HFFc6 (cell line): ENCODE data around the gene MRM3. TPM values are rescaled to one million over a fixed set of nuclear protein-coding genes. Genes with fewer than 3 reads are reported as not detected.
"Not testable (repeated sequence)": the region's sequence is repeated elsewhere in the genome, so short reads cannot be mapped to it uniquely, and the experiment has no call there.

Experiments
- DNase-seq: peaks from one replicate; pipeline ENCODE4 v3.0.0-alpha.2; 2018
- H3K27ac Mint-ChIP-seq: 2 replicates; pipeline ENCODE4 v1.8.0; 2020; ENCODE audit warnings: mild to moderate bottlenecking, mixed read lengths
- H3K27me3 Mint-ChIP-seq: 2 replicates; pipeline ENCODE4 v1.8.0; 2021; ENCODE audit warnings: mild to moderate bottlenecking, moderate library complexity, mixed read lengths; ENCODE audit not compliant: insufficient read depth
- H3K36me3 Mint-ChIP-seq: 2 replicates; pipeline ENCODE4 v1.8.0; 2021; ENCODE audit warnings: low read depth, mixed read lengths
- H3K4me1 Mint-ChIP-seq: 2 replicates; pipeline ENCODE4 v1.8.0; 2020; ENCODE audit warnings: low read depth, mixed read lengths
- H3K4me3 Mint-ChIP-seq: 2 replicates; pipeline ENCODE4 v1.8.0; 2020; ENCODE audit warnings: mild to moderate bottlenecking, moderate library complexity, mixed read lengths
- H3K9me3 Mint-ChIP-seq: 2 replicates; pipeline ENCODE4 v1.8.0; 2020; ENCODE audit warnings: mild to moderate bottlenecking, mixed read lengths
- total RNA-seq, 6 experiments: library from RNA; stranded (reverse); fragmentation: NEBNext Ultra II Directional; extraction: Animal tissue kit (Norgen Biotek cat#: 25700); gene quantifications; 2 replicates in 1 of 6; 3 replicates in 5 of 6; pipeline ENCODE4 v1.2.3, GENCODE V29; 2021
- TF ChIP-seq, protein P1 (sequence below): fragments of 200-600 bp; sonication (generic); IDR thresholded peaks from 2 replicates; pipeline ENCODE4 v1.5.0; 2021; ENCODE audit warnings: antibody characterized with exemption, mild to moderate bottlenecking

Gene MRM3
- total RNA-seq, 6 experiments from 2014 or later, result 10.9 to 13.4 (median 12.8) TPM

DNA sequence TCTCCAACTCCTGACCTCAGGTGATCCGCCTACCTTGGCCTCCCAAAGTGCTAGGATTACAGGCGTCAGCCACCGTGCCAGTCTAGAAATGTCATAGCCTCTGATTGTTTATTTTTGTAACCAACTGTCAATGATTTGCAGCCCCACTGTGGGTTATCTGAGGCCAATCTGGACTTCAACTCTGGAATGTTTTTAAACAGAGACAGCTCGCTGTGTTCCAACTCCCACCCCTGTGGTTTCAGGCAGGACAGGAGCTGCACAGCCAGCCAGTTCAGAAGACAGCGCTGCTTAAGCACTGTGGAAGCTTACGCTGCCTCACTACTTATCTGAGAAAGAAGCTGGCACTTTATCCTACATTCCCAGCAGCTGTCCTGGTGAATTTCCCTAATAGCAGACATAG lies 19.5 kb downstream of the MRM3 start:
- no peak for DNase-seq
- no peak overlapping the region for H3K27ac Mint-ChIP-seq
- H3K27me3 Mint-ChIP-seq, result peaks cover 12% of the 10 kb centered on the region
- no peak overlapping the region for H3K4me3 Mint-ChIP-seq
- no peaks in the 10 kb centered on the region for H3K9me3 Mint-ChIP-seq
- TF ChIP-seq, protein P1, sequence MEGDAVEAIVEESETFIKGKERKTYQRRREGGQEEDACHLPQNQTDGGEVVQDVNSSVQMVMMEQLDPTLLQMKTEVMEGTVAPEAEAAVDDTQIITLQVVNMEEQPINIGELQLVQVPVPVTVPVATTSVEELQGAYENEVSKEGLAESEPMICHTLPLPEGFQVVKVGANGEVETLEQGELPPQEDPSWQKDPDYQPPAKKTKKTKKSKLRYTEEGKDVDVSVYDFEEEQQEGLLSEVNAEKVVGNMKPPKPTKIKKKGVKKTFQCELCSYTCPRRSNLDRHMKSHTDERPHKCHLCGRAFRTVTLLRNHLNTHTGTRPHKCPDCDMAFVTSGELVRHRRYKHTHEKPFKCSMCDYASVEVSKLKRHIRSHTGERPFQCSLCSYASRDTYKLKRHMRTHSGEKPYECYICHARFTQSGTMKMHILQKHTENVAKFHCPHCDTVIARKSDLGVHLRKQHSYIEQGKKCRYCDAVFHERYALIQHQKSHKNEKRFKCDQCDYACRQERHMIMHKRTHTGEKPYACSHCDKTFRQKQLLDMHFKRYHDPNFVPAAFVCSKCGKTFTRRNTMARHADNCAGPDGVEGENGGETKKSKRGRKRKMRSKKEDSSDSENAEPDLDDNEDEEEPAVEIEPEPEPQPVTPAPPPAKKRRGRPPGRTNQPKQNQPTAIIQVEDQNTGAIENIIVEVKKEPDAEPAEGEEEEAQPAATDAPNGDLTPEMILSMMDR, result no peak
- peaks cover 22% of the 10 kb centered on the region for H3K36me3 Mint-ChIP-seq
- H3K4me1 Mint-ChIP-seq, result no peaks in the 10 kb centered on the region

DNA sequence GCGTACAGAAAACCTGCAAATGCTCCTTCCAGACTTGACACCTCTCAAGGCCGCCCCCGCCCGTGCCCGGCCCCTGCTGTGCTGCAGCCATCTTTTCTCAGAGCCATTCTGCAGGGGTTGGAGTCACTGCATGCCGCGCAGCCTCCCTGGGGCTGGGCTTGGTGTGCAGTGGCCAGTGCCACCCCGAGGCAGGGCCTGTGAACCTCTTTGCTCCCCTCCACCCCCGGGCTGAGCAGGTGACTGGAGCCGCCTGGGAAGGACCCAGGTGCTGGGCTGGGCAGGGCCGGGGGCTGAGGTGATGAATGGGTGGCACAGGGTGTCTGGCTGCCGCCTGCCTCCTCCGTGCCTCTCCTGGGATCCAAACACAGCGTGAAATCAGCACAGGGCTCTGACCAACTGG lies 20.3 kb downstream of the MRM3 start:
- Mint-ChIP-seq H3K9me3 (no peaks in the 10 kb centered on the region), H3K27me3 (peaks cover 12% of the 10 kb centered on the region), H3K4me3 (no peak overlapping the region), H3K27ac (no peak overlapping the region), H3K36me3 (peaks cover 13% of the 10 kb centered on the region), H3K4me1 (no peaks in the 10 kb centered on the region)
- TF ChIP-seq, protein P1, result no peak
- no peak for DNase-seq

DNA sequence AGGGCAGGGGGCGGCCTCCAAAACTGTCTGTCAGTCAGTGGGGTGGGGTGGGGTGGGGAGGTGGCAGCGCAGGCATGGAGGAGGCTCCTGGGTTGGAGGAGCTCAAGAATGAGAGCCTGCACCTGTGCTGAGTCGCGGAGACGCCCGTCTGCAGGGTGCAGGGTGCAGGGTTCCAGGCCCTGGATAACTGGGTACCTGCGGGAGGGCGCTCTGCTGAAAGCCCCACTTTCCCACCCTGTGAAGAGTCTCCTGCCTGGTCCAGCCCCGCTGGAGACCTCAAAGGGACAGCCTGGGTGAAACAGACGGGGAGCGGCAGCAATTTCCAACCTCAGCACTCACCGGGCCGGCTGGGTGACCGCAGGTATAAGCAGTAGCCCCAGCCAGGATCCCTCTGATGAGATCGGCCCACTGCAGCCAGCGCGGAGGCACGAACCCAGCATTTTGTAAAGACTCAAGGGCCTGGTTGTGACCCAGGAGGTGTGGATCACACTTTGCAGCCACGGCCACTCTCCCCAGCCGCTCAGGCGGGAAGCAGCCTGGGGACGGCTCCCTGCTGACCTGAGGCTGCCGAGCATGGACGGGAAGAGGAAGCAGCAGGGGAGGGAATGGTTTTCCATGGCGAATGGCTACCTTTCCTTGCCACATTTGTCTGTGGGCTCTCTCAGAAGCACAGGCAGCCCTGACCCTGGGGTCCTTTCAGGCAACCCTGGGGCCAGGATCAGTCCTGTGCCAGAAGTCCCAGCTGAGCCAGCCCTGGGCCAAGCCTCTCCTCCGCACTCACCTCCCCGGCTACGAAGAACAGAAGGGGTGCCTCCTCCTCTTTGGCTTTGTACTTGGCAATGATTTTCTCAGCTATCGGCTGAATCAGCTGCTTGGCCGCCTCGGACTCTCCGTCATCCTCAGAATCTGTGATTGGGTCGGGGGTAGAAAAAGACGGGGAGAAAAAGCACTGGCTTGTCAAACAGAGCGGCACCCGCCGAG lies 21.0 kb downstream of the MRM3 start:
- peaks cover 10% of the 10 kb centered on the region for H3K27me3 Mint-ChIP-seq
- TF ChIP-seq, protein P1, result no peak
- peaks cover 13% of the 10 kb centered on the region for H3K36me3 Mint-ChIP-seq
- no peaks in the 10 kb centered on the region for H3K9me3 Mint-ChIP-seq
- H3K27ac Mint-ChIP-seq, result no peak overlapping the region
- DNase-seq, result no peak
- no peak overlapping the region for H3K4me3 Mint-ChIP-seq
- H3K4me1 Mint-ChIP-seq, result no peaks in the 10 kb centered on the region

DNA sequence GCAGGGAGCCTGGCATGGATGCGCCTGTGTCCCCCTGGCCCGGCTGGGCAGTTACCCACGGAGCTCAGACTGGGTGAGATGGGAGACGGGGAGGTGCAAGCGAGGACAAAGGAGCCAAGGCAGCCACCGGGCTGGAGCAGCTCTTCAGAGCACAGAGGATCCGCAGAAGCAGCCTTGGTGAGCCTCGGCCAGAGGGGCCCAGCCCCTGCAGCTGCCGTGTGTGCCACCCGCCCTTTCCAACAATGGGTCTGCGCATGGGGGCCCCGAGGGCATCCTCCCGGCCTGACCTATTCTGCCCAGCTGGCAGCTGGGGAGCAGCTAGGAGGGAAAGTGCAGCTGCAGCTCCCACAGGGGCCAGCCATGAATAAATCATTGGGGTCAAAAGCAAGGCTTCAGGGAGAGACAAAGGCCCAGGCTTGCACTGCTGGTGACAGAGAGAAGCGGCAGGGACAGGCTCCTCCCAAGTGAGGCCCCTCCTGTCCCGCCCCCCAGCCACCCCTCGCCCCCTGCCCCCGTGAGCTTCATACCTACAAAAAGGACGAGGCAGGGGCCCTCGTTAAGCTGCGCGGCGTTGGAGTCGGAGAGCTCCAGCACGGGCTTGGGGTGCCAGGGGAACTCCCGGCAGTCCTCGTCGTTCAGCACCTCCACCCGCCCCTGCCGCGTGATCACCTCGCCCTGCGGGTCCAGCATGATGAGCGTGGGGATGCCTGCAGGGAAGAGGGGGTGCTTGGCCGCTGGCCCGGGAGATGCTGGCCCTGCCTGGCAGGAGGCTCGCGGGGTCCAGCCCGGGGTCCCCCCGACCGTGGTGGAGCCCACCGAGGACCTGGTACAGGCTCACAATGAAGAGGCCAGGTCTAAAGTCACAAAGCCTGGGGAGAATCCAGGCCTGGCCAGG lies 22.6 kb downstream of the MRM3 start:
- Mint-ChIP-seq H3K4me1 (no peaks in the 10 kb centered on the region), H3K4me3 (no peak overlapping the region), H3K36me3 (peaks cover 12% of the 10 kb centered on the region), H3K27me3 (peaks cover 14% of the 10 kb centered on the region), H3K9me3 (no peaks in the 10 kb centered on the region), H3K27ac (no peak overlapping the region)
- DNase-seq, result no peak
- TF ChIP-seq, protein P1, result no peak

DNA sequence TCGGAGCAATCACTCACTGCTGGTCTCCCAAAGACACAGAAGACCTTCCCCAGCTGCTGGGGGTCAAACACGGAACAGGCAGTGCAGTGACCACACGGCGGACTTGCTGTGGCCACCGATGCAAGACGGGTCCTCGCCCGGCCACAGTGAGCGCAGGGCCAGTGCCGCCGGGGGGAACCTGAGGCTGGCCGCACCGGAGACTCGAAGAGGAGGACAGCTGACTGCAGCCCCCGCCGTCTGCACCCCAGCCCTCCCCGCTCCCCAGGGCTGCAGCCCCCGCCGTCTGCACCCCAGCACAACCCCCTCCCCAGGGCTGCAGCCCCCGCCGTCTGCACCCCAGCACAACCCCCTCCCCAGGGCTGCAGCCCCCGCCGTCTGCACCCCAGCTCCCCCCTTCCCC lies 23.7 kb downstream of the MRM3 start:
- H3K4me3 Mint-ChIP-seq, H3K4me1 Mint-ChIP-seq, H3K27ac Mint-ChIP-seq, DNase-seq, H3K9me3 Mint-ChIP-seq: not testable (repeated sequence)
- Mint-ChIP-seq H3K36me3 (peaks cover 14% of the 10 kb centered on the region), H3K27me3 (peaks cover 11% of the 10 kb centered on the region)
